HT1080 (cell line): ENCODE measurements around the gene ANTXR1. TPM values are rescaled to one million over a fixed set of nuclear protein-coding genes. Genes with fewer than 3 reads are reported as not detected.

Experiments used
- small RNA-seq: library from RNA; depleted of rRNA; stranded (forward); fragments of <200 nt; gene quantifications from one replicate; pipeline ENCODE3, GENCODE V24; 2014
- total RNA-seq: library from RNA; depleted of rRNA; stranded (reverse); fragments of >200 nt; shearing (Covaris generic); gene quantifications from 2 replicates; pipeline ENCODE4 v1.2.3, GENCODE V29; 2014; rRNA removed

ANTXR1 gene
- total RNA-seq, 1 experiment from 2014 or later, result 40.4 TPM

Small RNA genes lying within 50 kb of the gene (small RNA-seq; reads per million reads assigned to genes)
- gene MIR3126 (not detected), gene RNA5SP96 (not detected), gene RNU6-1216P (not detected)

Other genes starting within 250 kb of the ANTXR1 start
- not detected in 2 replicates for gene BMP10, start 141.8 kb upstream of the ANTXR1 start, total RNA-seq
- not detected in 2 replicates for gene GKN2, start 60.3 kb upstream of the ANTXR1 start, total RNA-seq
- not detected in 2 replicates for gene GKN1, start 38.5 kb upstream of the ANTXR1 start, total RNA-seq